B cell (primary cell): Measurements from ENCODE around the gene CGB1.

Experiments
- EZH2 ChIP-seq: IDR thresholded peaks from 2 replicates; pipeline ENCODE4 v1.6.1; 2012; ENCODE audit warnings: borderline replicate concordance, low read depth, mild to moderate bottlenecking, moderate library complexity, low read length; ENCODE audit not compliant: insufficient read depth, poor library complexity, severe bottlenecking
- TF ChIP-seq, protein P1 (sequence below): fragments of 200-600 bp; IDR thresholded peaks from one replicate; pipeline ENCODE4 v1.8.0; 2022; ENCODE audit warnings: antibody characterized with exemption, mild to moderate bottlenecking

DNA sequence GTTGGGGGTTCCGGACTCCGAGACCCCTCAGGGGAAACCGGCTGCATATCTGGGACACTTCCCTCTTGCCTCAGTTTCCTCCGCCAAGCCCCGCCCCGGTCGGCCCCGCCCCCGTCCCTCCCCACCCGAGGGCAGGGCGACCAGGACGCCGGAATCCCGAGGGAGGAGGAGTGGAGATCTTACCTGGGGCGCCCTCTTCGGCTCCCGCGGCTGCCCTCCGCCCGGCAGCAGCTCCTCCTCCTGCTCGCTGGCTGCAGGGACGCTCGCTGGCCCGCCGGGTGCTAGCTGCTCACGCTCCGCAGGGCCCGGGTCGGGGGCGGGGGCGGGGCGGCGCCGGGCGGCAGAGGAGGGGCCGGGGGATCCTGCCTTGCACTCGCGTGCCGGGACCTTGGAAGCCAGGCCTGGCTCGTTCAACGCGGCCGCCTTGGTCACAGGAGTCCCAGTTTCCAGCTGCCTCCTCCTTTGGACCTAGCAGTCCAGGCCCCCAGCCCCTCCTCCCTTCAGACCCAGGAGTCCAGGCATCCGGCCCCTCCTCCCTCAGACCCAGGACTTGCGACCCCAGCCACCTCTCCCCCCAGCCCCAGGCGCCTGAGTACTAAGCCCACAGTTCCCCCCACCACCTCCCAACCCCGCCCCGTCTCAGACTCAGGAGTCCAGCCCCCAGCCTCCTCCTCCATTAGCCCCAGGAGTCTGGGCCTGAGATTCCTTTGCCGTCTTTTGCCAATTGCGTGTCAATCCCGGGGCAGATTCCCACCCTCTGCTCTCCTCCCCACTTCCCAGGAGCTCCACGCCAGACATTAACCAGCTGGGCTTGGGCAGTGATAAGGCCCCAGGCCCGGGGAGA, 28.3 kb upstream of the CGB1 start, which contains the start of gene NTF4:
- no peak for TF ChIP-seq EZH2
- TF ChIP-seq, protein P1, sequence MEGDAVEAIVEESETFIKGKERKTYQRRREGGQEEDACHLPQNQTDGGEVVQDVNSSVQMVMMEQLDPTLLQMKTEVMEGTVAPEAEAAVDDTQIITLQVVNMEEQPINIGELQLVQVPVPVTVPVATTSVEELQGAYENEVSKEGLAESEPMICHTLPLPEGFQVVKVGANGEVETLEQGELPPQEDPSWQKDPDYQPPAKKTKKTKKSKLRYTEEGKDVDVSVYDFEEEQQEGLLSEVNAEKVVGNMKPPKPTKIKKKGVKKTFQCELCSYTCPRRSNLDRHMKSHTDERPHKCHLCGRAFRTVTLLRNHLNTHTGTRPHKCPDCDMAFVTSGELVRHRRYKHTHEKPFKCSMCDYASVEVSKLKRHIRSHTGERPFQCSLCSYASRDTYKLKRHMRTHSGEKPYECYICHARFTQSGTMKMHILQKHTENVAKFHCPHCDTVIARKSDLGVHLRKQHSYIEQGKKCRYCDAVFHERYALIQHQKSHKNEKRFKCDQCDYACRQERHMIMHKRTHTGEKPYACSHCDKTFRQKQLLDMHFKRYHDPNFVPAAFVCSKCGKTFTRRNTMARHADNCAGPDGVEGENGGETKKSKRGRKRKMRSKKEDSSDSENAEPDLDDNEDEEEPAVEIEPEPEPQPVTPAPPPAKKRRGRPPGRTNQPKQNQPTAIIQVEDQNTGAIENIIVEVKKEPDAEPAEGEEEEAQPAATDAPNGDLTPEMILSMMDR: no peak
